ENCODE results near the gene ADGRV1.

ADGRV1 gene

DNA sequence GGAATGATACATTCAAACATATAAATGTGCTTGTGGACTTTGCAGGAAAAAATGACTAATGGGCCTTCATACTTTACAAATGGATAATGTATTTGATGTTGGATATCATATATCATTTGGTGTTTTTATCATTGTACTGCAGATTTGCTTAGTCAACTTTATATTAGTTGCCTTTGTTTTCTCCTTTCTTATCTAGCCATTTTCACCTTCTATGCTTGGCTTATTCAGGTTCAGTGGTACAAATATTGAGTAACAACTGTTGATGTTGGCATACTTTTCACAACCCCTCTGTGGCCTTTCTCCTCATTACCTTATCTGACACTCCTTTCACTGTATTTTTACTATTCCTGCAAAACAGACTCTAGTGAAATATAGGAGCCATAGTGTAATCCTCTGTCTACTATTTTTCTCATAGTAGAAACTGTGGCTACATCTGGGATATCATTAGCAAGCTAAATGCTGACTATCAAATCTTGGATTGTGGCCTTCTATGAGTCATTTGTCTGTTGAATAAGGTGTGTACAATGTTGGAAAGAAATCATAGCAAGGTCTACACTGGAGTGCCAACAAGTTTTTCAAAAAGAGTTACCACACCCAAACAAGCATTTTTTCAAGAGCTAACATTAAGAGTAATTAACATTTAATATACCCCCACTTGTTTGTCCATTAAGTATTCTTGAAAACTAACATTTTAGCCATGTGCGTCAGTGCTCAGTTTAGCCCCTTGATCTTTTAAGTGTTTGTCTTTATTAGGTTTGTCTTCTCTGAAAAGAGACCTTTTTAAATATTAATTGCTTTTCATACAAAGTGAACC, 330.1 kb downstream of the ADGRV1 start:
- FAIRE-seq (no peak), DNase-seq (ENCODE audit: extremely low spot score, insufficient read length, low read depth) (no peak)

- DNase-seq (ENCODE audit: extremely low spot score, insufficient read length, low read depth) (no peak), FAIRE-seq (no peak)
Measured at GRCh38 chr5:90889325-90889600, 330.7 kb downstream of the ADGRV1 start.

GRCh38 chr5:90890180-90890579, 331.6 kb downstream of the ADGRV1 start:
- no peak for FAIRE-seq

GRCh38 chr5:90894866-90895420, 336.3 kb downstream of the ADGRV1 start:
- FAIRE-seq (no peak), DNase-seq (ENCODE audit: extremely low spot score, insufficient read length, low read depth) (no peak)

More at GRCh38 chr5:90890180-90890579, 331.6 kb downstream of the ADGRV1 start:
- no peak for DNase-seq (ENCODE audit: extremely low spot score, insufficient read length, low read depth)

DNA sequence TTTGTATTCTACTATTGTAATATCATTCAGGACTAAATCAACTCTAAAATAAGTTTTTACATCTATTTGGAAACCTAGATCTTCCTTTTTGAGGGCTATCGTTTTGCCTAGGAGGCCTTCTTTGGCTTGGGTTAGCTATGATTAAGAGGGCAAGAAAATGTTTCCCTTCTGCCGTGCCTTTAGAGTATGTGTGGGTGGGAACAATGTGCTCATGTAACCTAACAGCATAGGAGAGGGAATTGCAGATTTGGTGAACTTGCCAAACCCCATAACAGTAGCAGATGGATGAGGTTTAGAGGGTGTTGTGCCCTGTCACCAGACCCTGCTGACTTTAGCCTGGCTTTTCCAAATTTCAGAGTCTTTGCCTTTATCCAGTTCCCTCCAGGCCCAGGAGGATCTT, 339.0 kb downstream of the ADGRV1 start:
- FAIRE-seq (no peak), DNase-seq (ENCODE audit: extremely low spot score, insufficient read length, low read depth) (no peak)

GRCh38 chr5:90898326-90899013, 339.9 kb downstream of the ADGRV1 start:
- DNase-seq (ENCODE audit: extremely low spot score, insufficient read length, low read depth) (no peak), FAIRE-seq (no peak)

GRCh38 chr5:90899014-90899604, 340.5 kb downstream of the ADGRV1 start:
- DNase-seq (ENCODE audit: extremely low spot score, insufficient read length, low read depth): no peak
- FAIRE-seq: no peak

DNA sequence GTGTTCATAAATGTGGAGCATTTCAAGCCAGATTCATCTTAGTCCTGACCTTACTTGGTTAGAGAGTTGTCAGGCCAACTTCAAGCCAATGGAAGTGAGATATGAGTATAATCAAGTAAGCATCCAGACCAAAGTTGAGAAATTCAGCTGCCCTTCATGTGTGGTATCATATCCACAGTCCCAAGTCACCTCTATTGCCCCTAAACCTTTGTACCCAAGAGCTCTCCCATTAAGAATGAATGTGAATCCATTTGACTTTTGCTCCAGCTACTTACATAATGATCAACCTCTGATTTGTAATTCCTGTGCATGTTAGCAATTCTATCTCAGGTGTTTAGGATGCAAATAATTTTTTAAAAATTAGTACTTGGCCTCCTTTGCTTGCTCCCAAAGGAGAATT, 342.7 kb downstream of the ADGRV1 start:
- FAIRE-seq (no peak), DNase-seq (ENCODE audit: extremely low spot score, insufficient read length, low read depth) (no peak)

- DNase-seq (ENCODE audit: extremely low spot score, insufficient read length, low read depth): no peak
- FAIRE-seq: no peak
Measured at GRCh38 chr5:90902170-90902569, 343.6 kb downstream of the ADGRV1 start.

DNA sequence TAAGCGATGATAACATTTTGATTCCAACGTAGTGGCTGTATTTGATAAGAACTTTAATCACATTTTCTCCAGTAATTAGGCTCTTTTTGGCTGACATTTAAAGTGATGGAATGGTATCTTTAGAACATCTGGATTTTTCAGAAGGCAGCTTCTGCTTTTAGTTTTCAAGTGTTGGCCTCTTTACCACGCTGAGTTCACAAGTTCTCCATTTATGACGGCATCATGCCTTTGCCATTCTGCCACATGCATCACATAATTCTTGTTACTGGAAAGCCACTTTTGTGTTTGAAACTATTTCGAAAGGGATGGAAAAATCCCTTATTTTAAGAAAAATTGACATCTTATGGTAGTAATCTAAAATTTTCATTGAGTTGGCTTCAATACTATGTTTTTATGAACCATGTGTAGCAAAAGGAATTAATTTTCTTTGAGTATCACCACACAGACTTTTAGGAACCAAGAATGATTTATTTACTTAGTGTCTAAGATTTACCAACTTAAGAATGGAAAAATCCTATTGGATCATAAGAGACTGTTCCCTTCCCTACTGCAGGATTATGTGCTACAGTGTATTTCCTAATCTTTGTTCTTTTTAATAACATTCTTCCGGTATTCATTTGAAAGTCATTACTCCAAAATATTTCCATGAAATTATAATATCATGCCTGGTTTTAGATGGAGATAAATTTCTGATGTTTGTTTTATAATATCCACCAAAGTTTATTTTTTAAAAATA, 344.2 kb downstream of the ADGRV1 start:
- DNase-seq (ENCODE audit: extremely low spot score, insufficient read length, low read depth): no peak
- no peak for FAIRE-seq

GRCh38 chr5:90909101-90909503, 350.5 kb downstream of the ADGRV1 start:
- no peak for DNase-seq (ENCODE audit: extremely low spot score, insufficient read length, low read depth)
- FAIRE-seq: no peak

- DNase-seq (ENCODE audit: extremely low spot score, insufficient read length, low read depth): no peak
- FAIRE-seq: no peak
Measured at GRCh38 chr5:90909940-90910339, 351.3 kb downstream of the ADGRV1 start.

GRCh38 chr5:90911169-90911568, 352.6 kb downstream of the ADGRV1 start:
- DNase-seq (ENCODE audit: extremely low spot score, insufficient read length, low read depth) (no peak), FAIRE-seq (no peak)

DNA sequence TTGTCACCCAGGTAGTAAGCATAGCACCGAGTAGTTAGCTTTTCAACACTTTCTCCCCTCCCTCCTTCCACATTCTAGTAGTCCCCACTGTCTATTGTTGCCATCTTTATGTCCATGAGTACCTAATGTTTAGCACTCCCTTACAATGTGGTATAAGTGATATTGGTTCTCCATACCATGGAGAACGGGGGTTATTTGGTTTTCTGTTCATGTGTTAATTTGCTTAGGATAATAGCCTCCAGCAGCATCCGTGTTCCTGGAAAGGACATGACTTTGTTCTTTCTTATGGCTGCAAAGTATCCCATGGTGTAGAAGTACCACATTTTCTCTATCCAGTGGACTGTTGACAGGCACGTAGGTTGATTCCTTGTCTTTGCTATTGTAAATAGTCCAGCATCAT, 353.9 kb downstream of the ADGRV1 start:
- no peak for DNase-seq (ENCODE audit: extremely low spot score, insufficient read length, low read depth)
- FAIRE-seq: no peak

DNA sequence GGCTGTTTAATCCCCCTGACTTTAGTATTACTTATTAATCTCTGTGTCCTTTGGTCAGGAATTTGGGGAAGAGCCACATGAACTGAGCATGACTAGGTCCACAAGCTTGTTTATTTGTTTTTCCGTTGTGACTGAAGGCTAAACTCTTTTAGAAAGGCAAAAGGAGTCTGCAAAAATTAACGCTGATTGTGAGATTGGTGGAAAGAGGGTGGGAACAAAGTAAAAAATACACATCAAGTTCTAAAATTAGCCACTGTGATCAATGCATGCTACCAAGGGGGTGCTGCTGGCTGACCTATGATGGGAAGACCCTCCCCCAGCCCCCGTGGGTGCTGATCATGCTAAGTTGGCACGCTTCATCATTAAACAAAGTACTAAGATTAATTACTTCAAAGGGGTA, 356.8 kb downstream of the ADGRV1 start:
- no peak for DNase-seq (ENCODE audit: extremely low spot score, insufficient read length, low read depth)
- no peak for FAIRE-seq

- FAIRE-seq: no peak
Measured at GRCh38 chr5:90916947-90917800, 358.6 kb downstream of the ADGRV1 start.

GRCh38 chr5:90917928-90918668, 359.5 kb downstream of the ADGRV1 start:
- FAIRE-seq (no peak), DNase-seq (ENCODE audit: extremely low spot score, insufficient read length, low read depth) (no peak)

More at GRCh38 chr5:90916947-90917800, 358.6 kb downstream of the ADGRV1 start:
- no peak for DNase-seq (ENCODE audit: extremely low spot score, insufficient read length, low read depth)

DNA sequence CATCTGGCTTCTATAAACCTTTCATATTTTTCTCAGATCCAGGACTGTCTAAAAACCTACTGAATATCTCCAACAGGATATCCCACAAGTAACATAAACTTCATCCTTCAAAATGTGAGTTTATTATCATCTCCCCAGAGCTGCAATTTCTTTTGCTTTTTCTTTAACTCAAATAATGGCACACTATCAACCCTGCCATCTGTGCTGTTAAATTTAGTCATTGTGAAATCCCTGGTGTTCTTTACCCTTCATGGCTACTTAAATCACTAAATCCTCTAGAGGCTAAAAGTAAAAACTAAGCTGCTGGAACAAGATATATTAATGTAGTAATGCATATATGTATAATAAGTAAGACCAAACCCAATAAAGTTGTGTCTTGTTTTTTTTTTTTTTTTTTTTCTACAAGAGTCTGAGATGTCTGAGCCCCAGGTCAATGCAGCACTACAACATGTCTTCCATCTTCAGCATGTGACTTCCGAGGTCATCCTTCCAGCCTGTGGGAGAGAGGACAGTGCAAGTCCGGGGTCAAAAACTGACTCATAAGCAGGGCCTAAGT, 362.9 kb downstream of the ADGRV1 start:
- FAIRE-seq (no peak), DNase-seq (ENCODE audit: extremely low spot score, insufficient read length, low read depth) (no peak)

All from GM18507 (cell line).